ENCODE measurements around the gene SERAC1. TPM values are rescaled to one million over a fixed set of nuclear protein-coding genes. Genes with fewer than 3 reads are reported as not detected.

SERAC1 gene
- total and polyA plus RNA-seq, 2 donors (not counting 3 experiments of a cell fraction or from before 2014, with no cell fraction given), result 4.9 to 5.7 TPM

GRCh38 chr6:158115508-158115907, 52.6 kb downstream of the SERAC1 start:
- BruUV-seq (replicated peaks), result no TSS peak
- Histone ChIP-seq H3K4me3 (replicated peaks in 1 of 3; ENCODE audit: insufficient read depth in 1 of 3, low read depth in 1 of 3, low read length in 3 of 3) (no peak overlapping the region), H3K4me2 (ENCODE audit: insufficient read depth, low read length) (no peak overlapping the region), H3K36me3 (ENCODE audit: control insufficient read depth in 2 of 2, extremely low read depth in 1 of 2, insufficient read depth in 2 of 2, low read length in 2 of 2) (no peaks in the 10 kb centered on the region), H3K79me2 (ENCODE audit: control insufficient read depth, insufficient read depth, low read length) (no peaks in the 10 kb centered on the region), H3K27ac (ENCODE audit: insufficient read depth, low read depth, low read length) (no peak overlapping the region), H3K4me1 (ENCODE audit: control insufficient read depth, extremely low read depth, insufficient read depth, low read length) (no peaks in the 10 kb centered on the region), H3K27me3 (ENCODE audit: control insufficient read depth in 2 of 2, insufficient read depth in 2 of 2, low read length in 2 of 2) (no peaks in the 10 kb centered on the region), H2AFZ (ENCODE audit: low read depth, low read length) (no peak overlapping the region), H3K9me1 (replicated peaks; ENCODE audit: control insufficient read depth, extremely low read depth, insufficient read depth, low read length) (no peaks in the 10 kb centered on the region), H4K20me1 (replicated peaks; ENCODE audit: control insufficient read depth, extremely low read depth, insufficient read depth, low read length) (no peaks in the 10 kb centered on the region), H3K9ac (replicated peaks; ENCODE audit: extremely low read depth, insufficient read depth, low read length) (no peak overlapping the region), H3K9me3 (replicated peaks; ENCODE audit: control insufficient read depth, insufficient read depth, low read length) (no peaks in the 10 kb centered on the region)
- CTCF ChIA-PET, result no interaction called here
- TF ChIP-seq CTCF (IDR thresholded peaks at IDR 0.05; ENCODE audit: extremely low read depth in 1 of 2, insufficient read depth in 1 of 2, low read depth in 1 of 2, low read length in 2 of 2) (no peak), POLR2AphosphoS5 (IDR thresholded peaks at IDR 0.05; ENCODE audit: insufficient read depth, low read depth, low read length) (no peak), GATA2 (IDR thresholded peaks at IDR 0.05; ENCODE audit: insufficient read depth, insufficient read length, low read depth, low read length) (no peak), FOS (IDR thresholded peaks at IDR 0.05; ENCODE audit: borderline replicate concordance, insufficient read depth, low read length) (no peak), MAX (IDR thresholded peaks at IDR 0.05; ENCODE audit: insufficient read depth, insufficient read length) (no peak), EZH2 (IDR thresholded peaks at IDR 0.05; ENCODE audit: borderline replicate concordance, low read depth, low read length, severe bottlenecking) (no peak), JUN (IDR thresholded peaks at IDR 0.05; ENCODE audit: borderline replicate concordance, insufficient read depth, insufficient read length, low read depth) (no peak), MYC (IDR thresholded peaks at IDR 0.05; ENCODE audit: low read depth, low read length) (no peak), POLR2A (IDR thresholded peaks at IDR 0.05; ENCODE audit: low read depth, low read length) (no peak)
- FAIRE-seq, result no peak
- intact Hi-C loops (cut with micrococcal nuclease), result no loop called here
- dilution Hi-C loops (cut with MboI; ENCODE audit: extremely low pct_ligation_motif_present, low sequenced_read_pairs), result no loop called here
- DNase-seq (ENCODE audit: low read depth, low spot score), result no peak
- POLR2A ChIA-PET, result no interaction called here

Data from endothelial cell of umbilical vein (primary cell).